Heart right ventricle (tissue), 16 donors: ENCODE data around the gene LDLRAD4. TPM values are rescaled to one million over a fixed set of nuclear protein-coding genes. Genes with fewer than 3 reads are reported as not detected.
"Not testable (repeated sequence)": the region's sequence is repeated elsewhere in the genome, so short reads cannot be mapped to it uniquely, and the experiment has no call there.

ENCODE experiments used
- ATAC-seq, 8 donors: fragments of 200-7000 bp; cut with Tn5 transposase; one replicate each; pipeline ENCODE4 v1.9.1; 2020; ENCODE audit warnings: mild to moderate bottlenecking in 8 of 8, moderate library complexity in 8 of 8, moderate number of reproducible peaks in 1 of 8
- DNase-seq, 2 donors: peaks; one replicate each; pipeline ENCODE4 v3.0.0-alpha.2; 2020
- H3K27ac ChIP-seq, 10 donors: fragments of 200-600 bp; sonication (generic) in 2 of 10; one replicate each; pipeline versions ENCODE4 v1.5.0 to v1.8.0; 2020 to 2022; ENCODE audit warnings: mild to moderate bottlenecking in 3 of 10
- H3K27me3 ChIP-seq, 7 donors: fragments of 200-600 bp; one replicate each; pipeline ENCODE4 v1.8.0; 2021 to 2022; ENCODE audit warnings: mild to moderate bottlenecking in 2 of 7
- H3K36me3 ChIP-seq, 9 donors: fragments of 200-600 bp; sonication (generic) in 1 of 9; one replicate each; pipeline versions ENCODE4 v1.5.0 to v1.8.0; 2020 to 2022; ENCODE audit warnings: mild to moderate bottlenecking in 2 of 9
- H3K4me1 ChIP-seq, 9 donors: fragments of 200-600 bp; sonication (generic) in 1 of 9; one replicate each; pipeline versions ENCODE4 v1.5.0 to v1.8.0; 2020 to 2022; ENCODE audit warnings: mild to moderate bottlenecking in 4 of 9
- H3K4me3 ChIP-seq, 10 donors: fragments of 200-600 bp; sonication (generic) in 2 of 10; one replicate each; pipeline versions ENCODE4 v1.5.0 to v1.8.0; 2020 to 2022; ENCODE audit warnings: mild to moderate bottlenecking in 7 of 10, moderate library complexity in 2 of 10
- H3K9me3 ChIP-seq, 11 donors: fragments of 200-600 bp in 10 of 11; sonication (generic) in 2 of 11; one replicate each; pipeline versions ENCODE4 v1.5.0 to v1.8.0; 2013 to 2022; ENCODE audit warnings: mild to moderate bottlenecking in 2 of 11, control low read depth in 1 of 11, moderate library complexity in 1 of 11
- CTCF ChIP-seq, 9 donors: fragments of 200-600 bp; sonication (generic) in 2 of 9; IDR thresholded peaks; one replicate each; pipeline versions ENCODE4 v1.5.0 to v1.8.0; 2021 to 2022; ENCODE audit warnings: antibody characterized with exemption in 9 of 9, mild to moderate bottlenecking in 5 of 9, moderate library complexity in 1 of 9
- WGBS, 2 donors: extraction: QIAGEN DNeasy Blood & Tissue Kit; methylation state at CpG; one replicate each; pipeline ENCODE4 v1.1.7; 2013; ENCODE audit warnings: inconsistent platforms in 1 of 2; 5-methylcytosine and 5-hydroxymethylcytosine counted together
- intact Hi-C, 10 donors: fragments of 100-400 bp; cut with DNase I; formaldehyde crosslinking; loops; one replicate each; pipeline versions ENCODE4 v1.11.1 to v1.14.2; 2022
- polyA plus RNA-seq, 2 donors: library from polyadenylated mRNA; stranded (reverse); fragments of 200-250 nt; gene quantifications; one replicate each; pipeline ENCODE4 v1.2.3, GENCODE V29; 2013
- total RNA-seq, 10 donors: library from RNA; stranded (reverse); fragmentation: NEBNext Ultra II Directional in 3 of 10; extraction: Animal tissue kit (Norgen Biotek cat#: 25700) in 3 of 10; gene quantifications; one replicate each; pipeline versions ENCODE4 v1.2.1 to v1.2.4, GENCODE V29; 2021 to 2023
- donor health status: Arrhythmogenic right ventricular cardiomyopathy.
- donor health status: ischemic (EF 13 %, LVEDD 7.1; RV severe dilation, severe dysfunction).
- donor health status: healthy with polysubstance abuse.
- donor health status: DM: no; HTN: yes; CAD: no.
- donor health status: DM: no; HTN: no; CAD: no.
- donor health status: ischemic (EF 25% LVEDD 6.9; RV normal size, moderate dysfunction).
- donor health status: ischemic (EF 25% LVEDD 5.7; RV mildly dilated, moderate dysfunction).
- donor health status: healthy.
- donor health status: DM: yes; HTN: yes; CAD: no.
- donor health status: Ischemic cardiomyopathy.
- donor health status: ischemic (EF 35%, LVEDD 5.7; RV mildly dilated, moderate dysfunction).
- donor health status: nonischemic (EF 11% LVEDD 7.7; RV severe dilation, severe dysfunction).
- donor health status: DM: yes; HTN: yes; CAD: no.
- donor health status: PGD.
- donor health status: ischemic (EF 29% LVEDD 5.4; RV normal size, mild dysfunction).
- donor health status: nonischemic (EF 23%, LVEDD 6.1; RV moderate dilation, normal function).

Gene LDLRAD4
- total and polyA plus RNA-seq, 12 donors, result 5.4 to 74.6 (median 34.6) TPM

DNA sequence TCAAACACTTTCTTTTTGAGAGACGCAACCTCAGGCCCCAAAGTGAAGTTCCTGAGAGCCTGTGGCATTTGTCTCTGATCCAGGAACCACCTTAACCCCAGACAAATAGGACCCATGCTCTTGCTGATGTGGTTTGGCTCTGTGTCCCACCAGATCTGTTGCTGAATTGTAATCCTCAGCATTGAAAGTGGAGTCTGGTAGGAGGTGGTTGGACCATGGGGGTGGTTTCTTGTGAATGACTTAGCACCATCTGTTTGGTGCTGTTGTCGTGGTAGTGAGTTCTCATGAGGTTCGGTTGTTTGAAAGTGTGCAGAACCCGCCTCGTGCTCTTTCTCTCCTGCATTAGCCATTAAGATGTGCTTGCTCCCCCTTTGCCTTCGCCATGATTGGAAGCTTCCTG is 255.2 kb downstream of the LDLRAD4 start:
- no peak overlapping the region for H3K4me3 ChIP-seq
- H3K27me3 ChIP-seq, result no peaks in the 10 kb centered on the region
- H3K9me3 ChIP-seq, result no peaks in the 10 kb centered on the region
- TF ChIP-seq CTCF (IDR thresholded peaks at IDR 0.05), result no peak
- H3K36me3 ChIP-seq, result peaks cover 0 to 3% (median 0%) of the 10 kb centered on the region in 9 donors
- H3K4me1 ChIP-seq, result peaks cover 12 to 57% (median 31%) of the 10 kb centered on the region in 9 donors
- no peak for DNase-seq
- intact Hi-C loops, result no loop called here
- H3K27ac ChIP-seq, result no peak overlapping the region
- WGBS, 2 donors, result 97 to 99% methylated on average over 6 of the region's 6 CpGs
- ATAC-seq, result no peak

DNA sequence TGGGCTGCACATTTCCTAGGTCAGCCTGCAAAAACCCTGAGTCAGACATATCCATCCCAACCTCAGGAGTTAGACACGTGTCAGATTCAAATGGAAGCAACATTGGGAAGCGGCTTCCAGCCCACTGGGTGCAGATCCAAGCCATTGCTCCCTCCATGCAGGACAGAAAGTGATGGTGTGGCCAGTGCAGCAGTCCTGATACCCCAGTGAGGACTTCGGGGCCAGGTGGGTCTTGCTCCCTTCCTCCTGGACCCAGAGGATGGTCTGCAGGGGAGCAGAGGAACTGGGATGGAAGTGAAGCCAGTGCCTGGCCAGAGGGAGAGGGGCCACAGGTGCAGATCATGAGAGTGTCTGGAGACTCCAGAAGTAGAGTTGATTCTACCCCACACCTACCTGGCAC is 255.8 kb downstream of the LDLRAD4 start:
- H3K27me3 ChIP-seq, result no peaks in the 10 kb centered on the region
- no peak overlapping the region for H3K4me3 ChIP-seq
- TF ChIP-seq CTCF (IDR thresholded peaks at IDR 0.05), result no peak
- H3K9me3 ChIP-seq, result no peaks in the 10 kb centered on the region
- intact Hi-C loops, result no loop called here
- ATAC-seq (no peak), DNase-seq (no peak)
- H3K27ac ChIP-seq, result no peak overlapping the region
- 96 to 99% methylated on average over 3 of the region's 3 CpGs for WGBS, 2 donors
- peaks cover 12 to 57% (median 31%) of the 10 kb centered on the region in 9 donors for H3K4me1 ChIP-seq
- peaks cover 0 to 3% (median 0%) of the 10 kb centered on the region in 9 donors for H3K36me3 ChIP-seq

DNA sequence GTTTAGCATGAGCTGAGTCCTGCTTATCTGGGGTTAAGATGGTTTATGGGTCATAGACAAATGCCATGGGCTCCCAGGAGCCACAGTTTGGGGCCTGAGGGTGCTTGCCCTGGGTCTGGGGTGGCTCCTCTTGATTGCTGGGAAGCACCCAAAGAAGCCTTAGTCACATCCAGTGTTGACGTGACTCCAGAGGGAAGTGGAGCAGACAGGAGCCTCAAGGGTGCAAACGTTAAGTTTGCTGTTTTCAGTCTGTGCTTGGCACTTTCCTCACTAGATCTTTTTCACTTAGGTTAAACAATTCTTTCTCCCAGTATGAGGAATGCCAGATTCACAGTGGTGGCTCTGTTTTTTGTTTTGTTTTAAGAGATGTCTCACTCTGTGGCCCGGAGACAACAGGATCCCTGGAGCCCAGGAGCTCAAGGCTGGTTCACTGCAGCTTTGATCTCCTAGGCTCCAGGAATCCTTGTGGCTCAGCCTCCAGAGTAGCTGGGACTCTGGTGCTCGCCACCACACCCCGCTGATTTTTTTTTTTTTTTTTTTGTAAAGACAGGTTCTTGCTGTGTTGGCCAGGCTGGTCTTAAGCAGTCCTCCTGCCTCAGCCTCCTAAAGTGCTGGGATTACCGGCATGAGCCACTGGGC is 256.5 kb downstream of the LDLRAD4 start:
- Histone ChIP-seq H3K4me1 (peaks cover 12 to 54% (median 28%) of the 10 kb centered on the region in 9 donors), H3K27ac (no peak overlapping the region), H3K4me3 (no peak overlapping the region), H3K27me3 (no peaks in the 10 kb centered on the region), H3K36me3 (peaks cover 0 to 3% (median 0%) of the 10 kb centered on the region in 9 donors), H3K9me3 (no peaks in the 10 kb centered on the region)
- TF ChIP-seq CTCF (IDR thresholded peaks at IDR 0.05), result no peak
- WGBS, 2 donors, result 78 to 80% methylated on average over 6 of the region's 6 CpGs
- intact Hi-C loops, result no loop called here
- ATAC-seq (no peak), DNase-seq (no peak)

DNA sequence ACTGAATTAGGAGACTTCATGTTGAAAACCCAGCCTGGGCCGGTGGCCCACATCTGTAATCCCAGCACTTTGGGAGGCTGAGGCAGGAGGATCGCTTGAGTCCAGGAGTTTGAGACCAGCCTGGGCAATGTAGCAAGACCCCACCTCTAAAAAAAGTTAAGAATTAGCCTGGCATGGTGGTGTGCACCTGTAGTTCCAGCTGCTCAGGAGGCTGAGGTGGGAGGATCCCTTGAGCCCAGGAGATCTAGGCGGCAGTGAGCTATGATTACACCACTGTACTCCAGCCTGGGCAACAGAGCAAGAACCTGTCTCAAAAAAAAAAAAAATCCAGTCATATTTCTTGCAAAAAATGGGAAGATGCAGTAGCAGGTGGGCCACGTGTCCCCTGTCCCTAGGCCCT is 257.8 kb downstream of the LDLRAD4 start:
- 98 to 99% methylated on average over 4 of the region's 4 CpGs for WGBS, 2 donors
- H3K27me3 ChIP-seq, ATAC-seq, H3K36me3 ChIP-seq, H3K4me3 ChIP-seq, DNase-seq, H3K27ac ChIP-seq, intact Hi-C loops, H3K9me3 ChIP-seq: not testable (repeated sequence)
- H3K4me1 ChIP-seq, result peaks cover 12 to 41% (median 17%) of the 10 kb centered on the region in 9 donors

GRCh38 chr18:13477147-13477683 is 258.7 kb downstream of the LDLRAD4 start:
- Histone ChIP-seq H3K9me3 (no peaks in the 10 kb centered on the region), H3K27ac (no peak overlapping the region), H3K4me1 (peaks cover 4 to 32% (median 8%) of the 10 kb centered on the region in 9 donors), H3K27me3 (no peaks in the 10 kb centered on the region), H3K4me3 (no peak overlapping the region), H3K36me3 (peaks cover 0 to 3% (median 0%) of the 10 kb centered on the region in 9 donors)
- intact Hi-C loops, result no loop called here
- ATAC-seq, result peak in 4 of 8 donors; percentile 36 to 68 (median 56)
- no peak for TF ChIP-seq CTCF (IDR thresholded peaks at IDR 0.05)
- WGBS, 2 donors, result 76 to 79% methylated on average over 6 of the region's 6 CpGs
- no peak for DNase-seq
